ENCODE data around the gene TMEFF2. TPM values are rescaled to one million over a fixed set of nuclear protein-coding genes. Genes with fewer than 3 reads are reported as not detected.

TMEFF2 gene
- total and polyA plus RNA-seq, 2 donors from 2014 or later, result not detected

- TF ChIP-seq CTCF (IDR thresholded peaks at IDR 0.05; ENCODE audit: borderline replicate concordance, extremely low read depth, insufficient read depth), result no peak
- Histone ChIP-seq H3K27me3 (ENCODE audit: control insufficient read depth, insufficient read depth, low read length) (peaks cover 35% of the 10 kb centered on the region), H3K9me3 (ENCODE audit: control insufficient read depth in 2 of 3, insufficient read depth in 1 of 3, low read length in 3 of 3) (no peaks in the 10 kb centered on the region), H3K4me1 (ENCODE audit: control insufficient read depth in 2 of 3, insufficient read depth in 2 of 3, low read depth in 1 of 3, low read length in 3 of 3) (peaks cover 0 to 19% (median 10%) of the 10 kb centered on the region in 3 donors), H3K4me3 (ENCODE audit: low read length in 3 of 3) (peak overlapping the region; percentile 42 to 55 (median 47)), H3K36me3 (ENCODE audit: control insufficient read depth in 2 of 3, insufficient read depth in 3 of 3, low read length in 3 of 3) (no peaks in the 10 kb centered on the region), H3K27ac (ENCODE audit: low read depth in 2 of 2, low read length in 2 of 2) (no peak overlapping the region), H3K9ac (ENCODE audit: low read length in 3 of 3) (peak overlapping the region in 1 of 3 donors; percentile 19)
- peak; percentile 44 to 63 (median 51) for DNase-seq
- no peak for FAIRE-seq
- intact Hi-C loops (cut with DNase I), result no loop called here
Observed at GRCh38 chr2:192195548-192196418, 1.1 kb upstream of the TMEFF2 start.

GRCh38 chr2:192194265-192194865, 368 bp downstream of the TMEFF2 start:
- H3K4me1 ChIP-seq (ENCODE audit: control insufficient read depth in 2 of 3, insufficient read depth in 2 of 3, low read depth in 1 of 3, low read length in 3 of 3), result peaks cover 0 to 19% (median 10%) of the 10 kb centered on the region in 3 donors
- H3K9me3 ChIP-seq (ENCODE audit: control insufficient read depth in 2 of 3, insufficient read depth in 1 of 3, low read length in 3 of 3), result no peaks in the 10 kb centered on the region
- no peak overlapping the region for H3K27ac ChIP-seq (ENCODE audit: low read depth in 2 of 2, low read length in 2 of 2)
- DNase-seq (peak; percentile 49 to 75 (median 59)), FAIRE-seq (no peak)
- H3K4me3 ChIP-seq (ENCODE audit: low read length in 3 of 3), result peak overlapping the region in 1 of 3 donors; percentile 26
- TF ChIP-seq CTCF (IDR thresholded peaks at IDR 0.05; ENCODE audit: borderline replicate concordance, extremely low read depth, insufficient read depth), result no peak
- H3K9ac ChIP-seq (ENCODE audit: low read length in 3 of 3), result no peak overlapping the region
- H3K27me3 ChIP-seq (ENCODE audit: control insufficient read depth, insufficient read depth, low read length), result peaks cover 35% of the 10 kb centered on the region
- no peaks in the 10 kb centered on the region for H3K36me3 ChIP-seq (ENCODE audit: control insufficient read depth in 2 of 3, insufficient read depth in 3 of 3, low read length in 3 of 3)
- intact Hi-C loops (cut with DNase I), result no loop called here

- DNase-seq, result peak in 2 of 5 donors; percentile 19 to 61
- TF ChIP-seq CTCF (IDR thresholded peaks at IDR 0.05; ENCODE audit: borderline replicate concordance, extremely low read depth, insufficient read depth), result no peak
- Histone ChIP-seq H3K27me3 (ENCODE audit: control insufficient read depth, insufficient read depth, low read length) (peaks cover 11% of the 10 kb centered on the region), H3K4me3 (ENCODE audit: low read length in 3 of 3) (no peak overlapping the region), H3K9ac (ENCODE audit: low read length in 3 of 3) (no peak overlapping the region), H3K4me1 (ENCODE audit: control insufficient read depth in 2 of 3, insufficient read depth in 2 of 3, low read depth in 1 of 3, low read length in 3 of 3) (peaks cover 0 to 12% (median 2%) of the 10 kb centered on the region in 3 donors), H3K27ac (ENCODE audit: low read depth in 2 of 2, low read length in 2 of 2) (no peak overlapping the region), H3K36me3 (ENCODE audit: control insufficient read depth in 2 of 3, insufficient read depth in 3 of 3, low read length in 3 of 3) (no peaks in the 10 kb centered on the region), H3K9me3 (ENCODE audit: control insufficient read depth in 2 of 3, insufficient read depth in 1 of 3, low read length in 3 of 3) (no peaks in the 10 kb centered on the region)
- intact Hi-C loops (cut with DNase I), result no loop called here
- FAIRE-seq, result no peak
Observed at GRCh38 chr2:192190474-192190873, 4.3 kb downstream of the TMEFF2 start.
